ENCODE results near the gene AHRR.
A peak's percentile ranks its signal among the peaks of the same experiment; 100 is the strongest.

The AHRR gene

GRCh38 chr5:420632-421286, 99.2 kb downstream of the AHRR start:
- Histone ChIP-seq H3K27me3 (ENCODE audit: insufficient read depth, poor library complexity, severe bottlenecking) (no peaks in the 10 kb centered on the region), H3K9me3 (ENCODE audit: severe bottlenecking) (no peaks in the 10 kb centered on the region), H3K4me1 (ENCODE audit: insufficient read depth, poor library complexity, severe bottlenecking) (peaks cover 8% of the 10 kb centered on the region), H3K27ac (ENCODE audit: poor library complexity, severe bottlenecking) (no peak overlapping the region), H3K36me3 (ENCODE audit: low read depth) (no peaks in the 10 kb centered on the region), H3K4me3 (ENCODE audit: severe bottlenecking) (no peak overlapping the region)
- ATAC-seq (ENCODE audit: low read depth) (no peak), DNase-seq (ENCODE audit: low spot score) (peak; percentile 68)
- TF ChIP-seq CTCF (IDR thresholded peaks at IDR 0.05; ENCODE audit: poor library complexity, severe bottlenecking) = no peak

- no peak overlapping the region for H3K27ac ChIP-seq (ENCODE audit: poor library complexity, severe bottlenecking)
- DNase-seq (ENCODE audit: low spot score) (peak; percentile 64), ATAC-seq (ENCODE audit: low read depth) (no peak)
- TF ChIP-seq CTCF (IDR thresholded peaks at IDR 0.05; ENCODE audit: poor library complexity, severe bottlenecking) = no peak
- no peak overlapping the region for H3K4me3 ChIP-seq (ENCODE audit: severe bottlenecking)
- no peaks in the 10 kb centered on the region for H3K9me3 ChIP-seq (ENCODE audit: severe bottlenecking)
- H3K27me3 ChIP-seq (ENCODE audit: insufficient read depth, poor library complexity, severe bottlenecking) = no peaks in the 10 kb centered on the region
- peaks cover 8% of the 10 kb centered on the region for H3K4me1 ChIP-seq (ENCODE audit: insufficient read depth, poor library complexity, severe bottlenecking)
- H3K36me3 ChIP-seq (ENCODE audit: low read depth) = no peaks in the 10 kb centered on the region
Observed at GRCh38 chr5:421287-421880, 99.9 kb downstream of the AHRR start.

- H3K4me1 ChIP-seq (ENCODE audit: insufficient read depth, poor library complexity, severe bottlenecking) = peaks cover 8% of the 10 kb centered on the region
- no peaks in the 10 kb centered on the region for H3K27me3 ChIP-seq (ENCODE audit: insufficient read depth, poor library complexity, severe bottlenecking)
- H3K4me3 ChIP-seq (ENCODE audit: severe bottlenecking) = no peak overlapping the region
- H3K27ac ChIP-seq (ENCODE audit: poor library complexity, severe bottlenecking) = no peak overlapping the region
- no peak for ATAC-seq (ENCODE audit: low read depth)
- H3K9me3 ChIP-seq (ENCODE audit: severe bottlenecking) = no peaks in the 10 kb centered on the region
- H3K36me3 ChIP-seq (ENCODE audit: low read depth) = no peaks in the 10 kb centered on the region
- no peak for TF ChIP-seq CTCF (IDR thresholded peaks at IDR 0.05; ENCODE audit: poor library complexity, severe bottlenecking)
- peak; percentile 68 for DNase-seq (ENCODE audit: low spot score)
Observed at GRCh38 chr5:421901-422300, 100.4 kb downstream of the AHRR start.

GRCh38 chr5:422323-423232, 101.1 kb downstream of the AHRR start:
- no peak for TF ChIP-seq CTCF (IDR thresholded peaks at IDR 0.05; ENCODE audit: poor library complexity, severe bottlenecking)
- no peak for ATAC-seq (ENCODE audit: low read depth)
- H3K36me3 ChIP-seq (ENCODE audit: low read depth) = no peaks in the 10 kb centered on the region
- peaks cover 8% of the 10 kb centered on the region for H3K4me1 ChIP-seq (ENCODE audit: insufficient read depth, poor library complexity, severe bottlenecking)
- no peak overlapping the region for H3K4me3 ChIP-seq (ENCODE audit: severe bottlenecking)
- no peaks in the 10 kb centered on the region for H3K27me3 ChIP-seq (ENCODE audit: insufficient read depth, poor library complexity, severe bottlenecking)
- H3K27ac ChIP-seq (ENCODE audit: poor library complexity, severe bottlenecking) = no peak overlapping the region
- H3K9me3 ChIP-seq (ENCODE audit: severe bottlenecking) = no peaks in the 10 kb centered on the region
- DNase-seq (ENCODE audit: low spot score) = no peak

All from RWPE2 (cell line).